HepG2 (cell line): ENCODE data around the gene MATK. TPM values are rescaled to one million over a fixed set of nuclear protein-coding genes. Genes with fewer than 3 reads are reported as not detected.

Source experiments
- ATAC-seq: fragments of 200-7000 bp; cut with Tn5 transposase; 3 replicates; pipeline ENCODE4 v1.9.1; 2020; ENCODE audit warnings: mild to moderate bottlenecking, moderate library complexity
- BruUV-seq: library from RNA; stranded (reverse); fragments of 400-500 nt; replicated peaks from 2 replicates; lab custom pipeline; 2021; lab: Mats Ljungman, UMichigan
- CTCF ChIA-PET: fragments of 300-600 bp; formaldehyde crosslinking; extraction: SDS; loops from one replicate; lab custom pipeline; 2021; ENCODE audit warnings: low total read pairs, inconsistent platforms, low intra/inter-chr PET ratio; lab: Yijun Ruan, JAX
- POLR2A ChIA-PET: fragments of 350-600 bp; sonication (Branson Sonifier 250); formaldehyde crosslinking; loops from one replicate; lab custom pipeline; 2020; ENCODE audit warnings: antibody characterized with exemption, inconsistent platforms; lab: Yijun Ruan, JAX
- DNase-seq: peaks from one replicate; pipeline ENCODE4 v3.0.0-alpha.2; 2015; ENCODE audit warnings: low spot score
- FAIRE-seq: peaks from 3 replicates; lab custom pipeline; 2011; peaks lifted over from hg19 to GRCh38; lab: Jason Lieb, UNC
- H2AFZ ChIP-seq: one replicate; pipeline ENCODE4 v1.6.1; 2011; ENCODE audit warnings: low read length, inconsistent platforms
- H3K27ac ChIP-seq: fragments of 300-600 bp; 3 replicates; pipeline ENCODE4 v1.8.0; 2011; ENCODE audit warnings: mixed run types, mild to moderate bottlenecking, mixed read lengths, low read length, inconsistent platforms; ENCODE audit not compliant: insufficient read depth; ENCODE audit errors: extremely low read length
- H3K27me3 ChIP-seq, 2 experiments: fragments of 200-600 bp in 1 of 2; 2 replicates in 1 of 2; 3 replicates in 1 of 2; pipeline versions ENCODE4 v1.6.0 to v1.8.0; 2011; ENCODE audit warnings: low read length in 2 of 2, mild to moderate bottlenecking in 2 of 2, moderate library complexity in 2 of 2, inconsistent platforms in 1 of 2; ENCODE audit not compliant: insufficient read depth in 2 of 2, control insufficient read depth in 1 of 2
- H3K36me3 ChIP-seq, 2 experiments: fragments of 200-600 bp in 1 of 2; replicated peaks in 1 of 2; 2 replicates in 1 of 2; 3 replicates in 1 of 2; pipeline versions ENCODE4 v1.5.1 to v1.8.0; 2011; ENCODE audit warnings: low read length in 2 of 2, inconsistent platforms in 1 of 2; ENCODE audit not compliant: insufficient read depth in 2 of 2, control insufficient read depth in 1 of 2
- H3K4me1 ChIP-seq: 2 replicates; pipeline ENCODE4 v1.5.1; 2012; ENCODE audit warnings: low read length, inconsistent platforms; ENCODE audit not compliant: insufficient read depth
- H3K4me2 ChIP-seq: 2 replicates; pipeline ENCODE4 v1.6.0; 2011; ENCODE audit warnings: low read depth, low read length, inconsistent platforms
- H3K4me3 ChIP-seq, 3 experiments: fragments of 200-600 bp in 1 of 3; sonication (generic), shearing (Covaris generic) in 1 of 3; replicated peaks in 1 of 3; 2 replicates each; pipeline ENCODE4 v1.5.1; 2011 to 2016; ENCODE audit warnings: low read length in 3 of 3, inconsistent platforms in 2 of 3, low read depth in 2 of 3, mild to moderate bottlenecking in 2 of 3, control low read depth in 1 of 3, mixed read lengths in 1 of 3; ENCODE audit not compliant: insufficient read depth in 1 of 3
- H3K79me2 ChIP-seq: one replicate; pipeline ENCODE4 v1.6.1; 2011; ENCODE audit warnings: low read length, inconsistent platforms; ENCODE audit not compliant: insufficient read depth
- H3K9ac ChIP-seq: 2 replicates; pipeline ENCODE4 v1.6.0; 2011; ENCODE audit warnings: mild to moderate bottlenecking, low read depth, low read length, inconsistent platforms; ENCODE audit not compliant: insufficient read depth
- H3K9me3 ChIP-seq: 2 replicates; pipeline ENCODE4 v1.5.1; 2012; ENCODE audit warnings: mild to moderate bottlenecking, low read length
- H4K20me1 ChIP-seq: 2 replicates; pipeline ENCODE4 v1.6.0; 2011; ENCODE audit warnings: inconsistent platforms, mild to moderate bottlenecking, low read length, moderate library complexity; ENCODE audit not compliant: insufficient read depth
- CHD4 ChIP-seq: fragments of 200-600 bp; sonication (generic); IDR thresholded peaks from 2 replicates; pipeline ENCODE4 v1.7.0; 2017; ENCODE audit warnings: mild to moderate bottlenecking, low read length, borderline replicate concordance
- DR1 ChIP-seq: sonication (generic); formaldehyde crosslinking; IDR thresholded peaks from 2 replicates; pipeline ENCODE4 v1.8.0; 2021; ENCODE audit warnings: mild to moderate bottlenecking, missing genetic modification reagents, inconsistent platforms
- KDM1A ChIP-seq: IDR thresholded peaks from 2 replicates; pipeline ENCODE4 v1.6.1; 2016; ENCODE audit warnings: missing compliant biosample characterization
- MIER3 ChIP-seq: IDR thresholded peaks from 2 replicates; pipeline ENCODE4 v1.6.1; 2016; ENCODE audit warnings: missing compliant biosample characterization, borderline replicate concordance
- NRL ChIP-seq: sonication (generic); formaldehyde crosslinking; IDR thresholded peaks from 2 replicates; pipeline ENCODE4 v1.5.0; 2020; ENCODE audit warnings: missing genetic modification reagents, mild to moderate bottlenecking, moderate library complexity, borderline replicate concordance
- POLR2AphosphoS2 ChIP-seq: IDR thresholded peaks from 2 replicates; pipeline ENCODE4 v1.6.1; 2011; ENCODE audit warnings: low read depth, low read length, improper control_type of control experiment
- RAD21 ChIP-seq: fragments of 450-650 bp; formaldehyde crosslinking; IDR thresholded peaks from 2 replicates; pipeline ENCODE4 v1.5.0; 2020; ENCODE audit warnings: mild to moderate bottlenecking
- ZBTB8A ChIP-seq: sonication (generic); formaldehyde crosslinking; IDR thresholded peaks from 2 replicates; pipeline ENCODE4 v1.4.0; 2020; ENCODE audit warnings: mild to moderate bottlenecking, low read depth, missing genetic modification reagents, borderline replicate concordance
- ZKSCAN1 ChIP-seq: fragments of 150-350 bp; IDR thresholded peaks from 2 replicates; pipeline ENCODE4 v1.6.1; 2014; ENCODE audit warnings: low read length
- ZMAT5 ChIP-seq: sonication (generic); formaldehyde crosslinking; IDR thresholded peaks from 2 replicates; pipeline ENCODE4 v1.5.0; 2020; ENCODE audit warnings: mild to moderate bottlenecking, low read depth, missing genetic modification reagents, borderline replicate concordance
- ZMYM3 ChIP-seq: sonication (generic); formaldehyde crosslinking; IDR thresholded peaks from 2 replicates; pipeline ENCODE4 v1.5.1; 2020; ENCODE audit warnings: mild to moderate bottlenecking, missing genetic modification reagents
- ZNF512 ChIP-seq: sonication (generic); formaldehyde crosslinking; IDR thresholded peaks from 2 replicates; pipeline ENCODE4 v1.4.0; 2020; ENCODE audit warnings: mild to moderate bottlenecking, missing genetic modification reagents
- ZNF773 ChIP-seq: sonication (generic); formaldehyde crosslinking; IDR thresholded peaks from 2 replicates; pipeline ENCODE4 v1.4.0; 2020; ENCODE audit warnings: missing genetic modification reagents, borderline replicate concordance
- WGBS: methylation state at CpG from one replicate; pipeline ENCODE4 v1.1.6; 2017; ENCODE audit warnings: low lambda C conversion rate; 5-methylcytosine and 5-hydroxymethylcytosine counted together
- in situ Hi-C: cut with HindIII; loops from 2 replicates; pipeline ENCODE4 v1.10.0; 2017; ENCODE audit warnings: low pct_unique_long_range_greater_than_20kb; ENCODE audit not compliant: extremely low pct_ligation_motif_present
- intact Hi-C: fragments of 100-400 bp; cut with micrococcal nuclease; formaldehyde crosslinking; loops from one replicate; pipeline ENCODE4 v1.10.0; 2022; ENCODE audit not compliant: unreplicated experiment
- polyA plus RNA-seq, 8 experiments: library from polyadenylated mRNA; depleted of rRNA in 3 of 8; stranded (reverse) in 7 of 8; unstranded in 1 of 8; fragments of >200 nt; fragmentation: Illumina TruSeq in 4 of 8; extraction: Trizol in 4 of 8; gene quantifications; 2 replicates each; pipeline versions ENCODE4 v1.2.1 to v1.2.3, GENCODE V29; 2011 to 2016; ENCODE audit warnings: low read depth in 4 of 8, missing spikeins in 1 of 8, mixed read lengths in 1 of 8; ENCODE audit not compliant: insufficient read depth in 1 of 8
- total RNA-seq, 5 experiments: library from RNA; depleted of rRNA; stranded (reverse); fragments of >200 nt; fragmentation: Illumina TruSeq; extraction: Trizol; gene quantifications; 2 replicates each; pipeline ENCODE4 v1.2.3, GENCODE V29; 2016; ENCODE audit warnings: low read depth in 1 of 5

MATK gene
- total and polyA plus RNA-seq, 2 of the 13 experiments (the other 11 are each of a cell fraction or from before 2014, with no cell fraction given): 0.09 TPM; not detected in 1

- TF ChIP-seq ZMAT5 (CRISPR knock-in tag): no peak
- peak; percentile 54; the same call in 1 of the 2 replicates for TF ChIP-seq ZKSCAN1
- TF ChIP-seq ZMYM3 (CRISPR knock-in tag): peak; percentile 60
- 0 out of 2 replicates have a peak, but pooled peaks have one; percentile 21 for TF ChIP-seq CHD4
- no peak for TF ChIP-seq RAD21 (CRISPR knock-in tag)
- no peak for TF ChIP-seq NRL (CRISPR knock-in tag)
- 0 out of 2 replicates have a peak, but pooled peaks have one; percentile 23 for TF ChIP-seq KDM1A (CRISPR knock-in tag)
- no peak for TF ChIP-seq MIER3 (CRISPR knock-in tag)
- TF ChIP-seq POLR2AphosphoS2: no peak
- TF ChIP-seq ZNF512 (CRISPR knock-in tag): no peak
- TF ChIP-seq, all 625 proteins: peak for 4
These were observed 3.9 kb downstream of the MATK start (continued) for GRCh38 chr19:3782330-3782729.

- WGBS: 68% methylated on average over 2 of the region's 2 CpGs
- ATAC-seq (no peak), DNase-seq (no peak), FAIRE-seq (no peak)
- no peak overlapping the region for H3K9ac ChIP-seq
- TF ChIP-seq ZBTB8A (CRISPR knock-in tag) (no peak), DR1 (CRISPR knock-in tag) (no peak), ZNF773 (CRISPR knock-in tag) (no peak), CHD4 (0 out of 2 replicates have a peak, but pooled peaks have one; percentile 10)
- intact Hi-C loops (no loop called here), in situ Hi-C loops (no loop called here)
- no peaks in the 10 kb centered on the region for H4K20me1 ChIP-seq
- peaks cover 8 to 30% of the 10 kb centered on the region in 2 experiments; a peak in 4 of 5 replicates for H3K27me3 ChIP-seq
- no peaks in the 10 kb centered on the region for H3K36me3 ChIP-seq
- H3K4me1 ChIP-seq: 0 out of 2 replicates have a peak, but pooled peaks cover 5% of the 10 kb centered on the region
- no peak overlapping the region for H3K4me3 ChIP-seq
- no peak overlapping the region for H3K27ac ChIP-seq
- no peak overlapping the region for H2AFZ ChIP-seq
- H3K9me3 ChIP-seq: peaks cover 18% of the 10 kb centered on the region
- no peak overlapping the region for H3K4me2 ChIP-seq
- no TSS peak for BruUV-seq
- POLR2A ChIA-PET: no interaction called here
- no peaks in the 10 kb centered on the region for H3K79me2 ChIP-seq
- CTCF ChIA-PET: no interaction called here
These were observed 4.6 kb downstream of the MATK start for GRCh38 chr19:3781603-3782002.
